GM19467 (cell line): Measurements from ENCODE around the gene PRSS22.

Experiments used
- ATAC-seq: cut with Tn5 transposase; IDR thresholded peaks from one replicate; pipeline ENCODE4 v1.9.1; 2021; ENCODE audit warnings: mild to moderate bottlenecking, moderate library complexity; ENCODE audit not compliant: unreplicated experiment

The PRSS22 gene

GRCh38 chr16:2852731-2853507, 5.1 kb downstream of the PRSS22 start:
- ATAC-seq = no peak

- ATAC-seq = no peak
These were observed 5.8 kb downstream of the PRSS22 start for GRCh38 chr16:2852003-2852730.

GRCh38 chr16:2848933-2849725, 8.8 kb downstream of the PRSS22 start:
- ATAC-seq = no peak

- ATAC-seq = no peak
These were observed 11.3 kb downstream of the PRSS22 start for GRCh38 chr16:2846511-2847310.

- no peak for ATAC-seq
These were observed 12.9 kb downstream of the PRSS22 start for GRCh38 chr16:2845116-2845515.

GRCh38 chr16:2843526-2843925, 14.4 kb downstream of the PRSS22 start:
- ATAC-seq = no peak

- no peak for ATAC-seq
These were observed 15.5 kb downstream of the PRSS22 start for GRCh38 chr16:2842340-2843000.

GRCh38 chr16:2841606-2842339, 16.2 kb downstream of the PRSS22 start:
- no peak for ATAC-seq

- no peak for ATAC-seq
These were observed 17.1 kb downstream of the PRSS22 start for GRCh38 chr16:2840914-2841313.

GRCh38 chr16:2839650-2840450, 18.1 kb downstream of the PRSS22 start:
- no peak for ATAC-seq

- ATAC-seq = no peak
These were observed 19.0 kb downstream of the PRSS22 start for GRCh38 chr16:2838928-2839327.

- ATAC-seq = no peak
These were observed 21.1 kb downstream of the PRSS22 start for GRCh38 chr16:2836646-2837508.

GRCh38 chr16:2835638-2836493, 22.1 kb downstream of the PRSS22 start:
- no peak for ATAC-seq

GRCh38 chr16:2834968-2835367, 23.0 kb downstream of the PRSS22 start:
- no peak for ATAC-seq

GRCh38 chr16:2833776-2834175, 24.2 kb downstream of the PRSS22 start:
- ATAC-seq = no peak

GRCh38 chr16:2831203-2831602, 26.8 kb downstream of the PRSS22 start:
- ATAC-seq = no peak

- no peak for ATAC-seq
These were observed 27.6 kb downstream of the PRSS22 start for GRCh38 chr16:2830355-2830695.
